Endothelial cell of umbilical vein (primary cell): Measurements from ENCODE around the gene R3HCC1L.
"Not testable (repeated sequence)": the region's sequence is repeated elsewhere in the genome, so short reads cannot be mapped to it uniquely, and the experiment has no call there.

ENCODE experiments used
- CTCF ChIP-seq, 2 donors: IDR thresholded peaks; 1 replicate in 1 of 2; 2 replicates in 1 of 2; pipeline ENCODE4 v1.5.1; 2011; ENCODE audit warnings: low read length in 2 of 2, mild to moderate bottlenecking in 2 of 2, moderate library complexity in 2 of 2, control low read depth in 1 of 2, inconsistent platforms in 1 of 2, low read depth in 1 of 2; ENCODE audit not compliant: insufficient read depth in 1 of 2; ENCODE audit errors: extremely low read depth in 1 of 2
- EZH2 ChIP-seq: IDR thresholded peaks from 2 replicates; pipeline ENCODE4 v1.6.1; 2012; ENCODE audit warnings: borderline replicate concordance, low read depth, mild to moderate bottlenecking, moderate library complexity, low read length, inconsistent platforms; ENCODE audit not compliant: severe bottlenecking
- GATA2 ChIP-seq: IDR thresholded peaks from 2 replicates; pipeline ENCODE4 v1.7.0; 2011; ENCODE audit warnings: low read depth, mild to moderate bottlenecking, moderate library complexity, mixed read lengths, low read length; ENCODE audit not compliant: insufficient read length, insufficient read depth
- MYC ChIP-seq: IDR thresholded peaks from one replicate; pipeline ENCODE4 v1.6.1; 2011; ENCODE audit warnings: mild to moderate bottlenecking, low read depth, low read length
- POLR2A ChIP-seq: IDR thresholded peaks from 2 replicates; pipeline ENCODE4 v1.6.1; 2012; ENCODE audit warnings: low read depth, mild to moderate bottlenecking, control low read depth, low read length
- POLR2AphosphoS5 ChIP-seq: IDR thresholded peaks from 2 replicates; pipeline ENCODE4 v1.6.1; 2012; ENCODE audit warnings: low read depth, mild to moderate bottlenecking, control low read depth, low read length, moderate library complexity; ENCODE audit not compliant: insufficient read depth
- TF ChIP-seq, protein P1 (sequence below): IDR thresholded peaks from 2 replicates; pipeline ENCODE4 v1.6.1; 2011; ENCODE audit not compliant: insufficient read depth, insufficient read length

DNA sequence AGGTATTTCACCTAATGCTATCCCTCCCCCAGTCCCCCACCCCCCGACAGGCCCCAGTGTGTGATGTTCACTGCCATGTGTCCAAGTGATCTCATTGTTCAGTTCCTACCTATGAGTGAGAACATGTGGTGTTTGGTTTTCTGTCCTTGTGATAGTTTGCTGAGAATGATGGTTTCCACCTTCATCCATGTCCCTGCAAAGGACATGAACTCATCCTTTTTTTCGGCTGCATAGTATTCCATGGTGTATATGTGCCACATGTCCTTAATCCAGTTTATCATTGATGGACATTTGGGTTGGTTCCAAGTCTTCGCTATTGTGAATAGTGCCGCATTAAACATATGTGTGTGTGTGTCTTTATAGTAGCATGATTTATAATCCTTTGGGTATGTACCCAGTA lies 56.3 kb downstream of the R3HCC1L start:
- TF ChIP-seq CTCF (IDR thresholded peaks at IDR 0.05; ENCODE audit: extremely low read depth in 1 of 2, insufficient read depth in 1 of 2, low read depth in 1 of 2, low read length in 2 of 2); MYC; POLR2A; POLR2AphosphoS5; EZH2; GATA2: not testable (repeated sequence)
- TF ChIP-seq, protein P1, sequence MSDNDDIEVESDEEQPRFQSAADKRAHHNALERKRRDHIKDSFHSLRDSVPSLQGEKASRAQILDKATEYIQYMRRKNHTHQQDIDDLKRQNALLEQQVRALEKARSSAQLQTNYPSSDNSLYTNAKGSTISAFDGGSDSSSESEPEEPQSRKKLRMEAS: not testable (repeated sequence)
